ENCODE measurements around the gene KLHL22. TPM values are rescaled to one million over a fixed set of nuclear protein-coding genes. Genes with fewer than 3 reads are reported as not detected.

KLHL22 gene
- total and polyA plus RNA-seq, 7 donors = 8.4 to 24.3 (median 14.6) TPM

GRCh38 chr22:20399866-20400605 lies 95.6 kb downstream of the KLHL22 start:
- H3K27ac ChIP-seq = no peak overlapping the region
- intact Hi-C loops (cut with DNase I) = no loop called here
- 63 to 88% (median 76%) methylated on average over 4 of the region's 4 CpGs for WGBS, 3 donors

GRCh38 chr22:20398420-20398819 lies 97.2 kb downstream of the KLHL22 start:
- Histone ChIP-seq H3K27ac (no peak overlapping the region), H3K4me3 (no peak overlapping the region), H3K4me1 (peaks cover 10% of the 10 kb centered on the region), H3K27me3 (ENCODE audit: insufficient read depth in 3 of 3, low read length in 2 of 3) (no peaks in the 10 kb centered on the region), H3K9me3 (no peaks in the 10 kb centered on the region), H3K36me3 (ENCODE audit: insufficient read depth in 1 of 2, low read depth in 1 of 2) (peaks cover 0 to 19% of the 10 kb centered on the region in 2 donors)
- no peak for TF ChIP-seq CTCF (IDR thresholded peaks at IDR 0.05)
- intact Hi-C loops (cut with DNase I) = no loop called here
- ATAC-seq (no peak), DNase-seq (no peak)
- 96 to 100% (median 97%) methylated on average over 5 of the region's 5 CpGs for WGBS, 3 donors

More at GRCh38 chr22:20399866-20400605, 95.6 kb downstream of the KLHL22 start:
- no peak for DNase-seq
- H3K27me3 ChIP-seq (ENCODE audit: insufficient read depth in 3 of 3, low read length in 2 of 3) = no peaks in the 10 kb centered on the region
- no peak for TF ChIP-seq CTCF (IDR thresholded peaks at IDR 0.05)
- H3K4me1 ChIP-seq = peaks cover 5% of the 10 kb centered on the region
- H3K9me3 ChIP-seq = no peaks in the 10 kb centered on the region
- peaks cover 0 to 22% of the 10 kb centered on the region in 2 donors for H3K36me3 ChIP-seq (ENCODE audit: insufficient read depth in 1 of 2, low read depth in 1 of 2)
- ATAC-seq = no peak
- no peak overlapping the region for H3K4me3 ChIP-seq

- no peak for DNase-seq
- intact Hi-C loops (cut with DNase I) = no loop called here
Measured at GRCh38 chr22:20397498-20397897, 98.1 kb downstream of the KLHL22 start.

GRCh38 chr22:20396639-20397038 lies 99.0 kb downstream of the KLHL22 start:
- H3K4me1 ChIP-seq = peaks cover 10% of the 10 kb centered on the region
- ATAC-seq (no peak), DNase-seq (no peak)
- no peak overlapping the region for H3K4me3 ChIP-seq
- 74 to 87% (median 81%) methylated on average over 1 of the region's 1 CpG for WGBS, 3 donors
- peaks cover 0 to 14% of the 10 kb centered on the region in 2 donors for H3K36me3 ChIP-seq (ENCODE audit: insufficient read depth in 1 of 2, low read depth in 1 of 2)
- intact Hi-C loops (cut with DNase I) = no loop called here
- no peaks in the 10 kb centered on the region for H3K9me3 ChIP-seq
- no peak for TF ChIP-seq CTCF (IDR thresholded peaks at IDR 0.05)
- H3K27me3 ChIP-seq (ENCODE audit: insufficient read depth in 3 of 3, low read length in 2 of 3) = no peaks in the 10 kb centered on the region
- H3K27ac ChIP-seq = no peak overlapping the region

More at GRCh38 chr22:20397498-20397897, 98.1 kb downstream of the KLHL22 start:
- WGBS, 3 donors = 95 to 98% (median 96%) methylated on average over 2 of the region's 2 CpGs
- no peak overlapping the region for H3K27ac ChIP-seq
- no peaks in the 10 kb centered on the region for H3K9me3 ChIP-seq
- H3K27me3 ChIP-seq (ENCODE audit: insufficient read depth in 3 of 3, low read length in 2 of 3) = no peaks in the 10 kb centered on the region
- H3K4me1 ChIP-seq = peaks cover 10% of the 10 kb centered on the region
- TF ChIP-seq CTCF (IDR thresholded peaks at IDR 0.05) = no peak
- no peak for ATAC-seq
- H3K36me3 ChIP-seq (ENCODE audit: insufficient read depth in 1 of 2, low read depth in 1 of 2) = peaks cover 0 to 19% of the 10 kb centered on the region in 2 donors
- H3K4me3 ChIP-seq = no peak overlapping the region

All from psoas muscle (tissue), 8 donors.